Liver (tissue), 9 donors: ENCODE data around the gene LPP. TPM values are rescaled to one million over a fixed set of nuclear protein-coding genes. Genes with fewer than 3 reads are reported as not detected.

ENCODE experiments used
- DNase-seq: peaks from one replicate; pipeline ENCODE4 v3.0.0-alpha.2; 2017; ENCODE audit warnings: low spot score
- H3K27ac ChIP-seq, 2 donors: one replicate each; pipeline ENCODE4 v1.7.0; 2013; ENCODE audit warnings: inconsistent platforms in 2 of 2, low read length in 2 of 2, control low read depth in 1 of 2, low read depth in 1 of 2, mild to moderate bottlenecking in 1 of 2
- H3K27me3 ChIP-seq, 4 donors: one replicate each; pipeline versions ENCODE4 v1.6.1 to v1.7.0; 2013; ENCODE audit warnings: low read length in 3 of 4, inconsistent platforms in 1 of 4, mild to moderate bottlenecking in 1 of 4, moderate library complexity in 1 of 4; ENCODE audit not compliant: control insufficient read depth in 4 of 4, insufficient read depth in 4 of 4
- H3K36me3 ChIP-seq, 4 donors: one replicate each; pipeline versions ENCODE4 v1.6.1 to v1.7.0; 2013; ENCODE audit warnings: low read length in 3 of 4, mild to moderate bottlenecking in 3 of 4, low read depth in 1 of 4, moderate library complexity in 1 of 4; ENCODE audit not compliant: control insufficient read depth in 4 of 4, insufficient read depth in 3 of 4
- H3K4me1 ChIP-seq, 4 donors: one replicate each; pipeline versions ENCODE4 v1.6.1 to v1.7.0; 2013; ENCODE audit warnings: low read length in 3 of 4, mild to moderate bottlenecking in 3 of 4, moderate library complexity in 1 of 4; ENCODE audit not compliant: control insufficient read depth in 4 of 4, insufficient read depth in 4 of 4
- H3K4me3 ChIP-seq, 3 donors: one replicate each; pipeline versions ENCODE4 v1.6.1 to v1.7.0; 2013; ENCODE audit warnings: low read length in 3 of 3, control low read depth in 1 of 3, low read depth in 1 of 3, mild to moderate bottlenecking in 1 of 3
- H3K9ac ChIP-seq, 2 donors: one replicate each; pipeline ENCODE4 v1.7.0; 2013; ENCODE audit warnings: low read length in 2 of 2, mild to moderate bottlenecking in 2 of 2, moderate library complexity in 2 of 2, control low read depth in 1 of 2, low read depth in 1 of 2
- H3K9me3 ChIP-seq, 4 donors: one replicate each; pipeline versions ENCODE4 v1.6.1 to v1.7.0; 2013; ENCODE audit warnings: low read length in 3 of 4; ENCODE audit not compliant: control insufficient read depth in 4 of 4
- ATF3 ChIP-seq: IDR thresholded peaks from 2 replicates; pipeline ENCODE4 v1.6.1; 2016; ENCODE audit warnings: antibody characterized with exemption
- CTCF ChIP-seq: fragments of 150-350 bp; IDR thresholded peaks from 2 replicates; pipeline ENCODE4 v1.5.1; 2017; ENCODE audit warnings: improper control_type of control experiment, low read depth, low read length; ENCODE audit not compliant: missing input control
- EGR1 ChIP-seq, 2 donors: IDR thresholded peaks; 2 replicates each; pipeline ENCODE4 v1.6.1; 2016 to 2018; ENCODE audit warnings: antibody characterized with exemption in 2 of 2, low read depth in 2 of 2
- FOXA1 ChIP-seq: IDR thresholded peaks from 2 replicates; pipeline ENCODE4 v1.6.1; 2016; ENCODE audit warnings: antibody characterized with exemption
- GABPA ChIP-seq, 2 donors: IDR thresholded peaks in 1 of 2; conservative IDR thresholded peaks in 1 of 2; 2 replicates each; pipeline ENCODE4 v1.6.1; 2016; ENCODE audit warnings: antibody characterized with exemption in 2 of 2, mild to moderate bottlenecking in 1 of 2, moderate library complexity in 1 of 2
- HNF4G ChIP-seq: IDR thresholded peaks from 2 replicates; pipeline ENCODE4 v1.6.1; 2016; ENCODE audit warnings: antibody characterized with exemption
- JUND ChIP-seq, 2 donors: IDR thresholded peaks; 2 replicates each; pipeline ENCODE4 v1.6.1; 2016; ENCODE audit warnings: antibody characterized with exemption in 2 of 2
- MAX ChIP-seq: IDR thresholded peaks from 2 replicates; pipeline ENCODE4 v1.6.1; 2016; ENCODE audit warnings: antibody characterized with exemption
- NR2F2 ChIP-seq: IDR thresholded peaks from 2 replicates; pipeline ENCODE4 v1.6.1; 2016; ENCODE audit warnings: antibody characterized with exemption
- RAD21 ChIP-seq, 2 donors: IDR thresholded peaks; 2 replicates each; pipeline ENCODE4 v1.6.1; 2016; ENCODE audit warnings: antibody characterized with exemption in 2 of 2, mild to moderate bottlenecking in 2 of 2
- REST ChIP-seq: IDR thresholded peaks from 2 replicates; pipeline ENCODE4 v1.6.1; 2016; ENCODE audit warnings: antibody characterized with exemption, mild to moderate bottlenecking
- RXRA ChIP-seq, 2 donors: IDR thresholded peaks; 2 replicates each; pipeline ENCODE4 v1.6.1; 2017 to 2018; ENCODE audit warnings: antibody characterized with exemption in 2 of 2, mild to moderate bottlenecking in 1 of 2
- TAF1 ChIP-seq: conservative IDR thresholded peaks from 2 replicates; pipeline ENCODE4 v1.6.1; 2016; ENCODE audit warnings: antibody characterized with exemption, mild to moderate bottlenecking
- ZBTB33 ChIP-seq: IDR thresholded peaks from 2 replicates; pipeline ENCODE4 v1.6.1; 2016; ENCODE audit warnings: antibody characterized with exemption
- WGBS: extraction: QIAGEN DNeasy Blood & Tissue Kit; methylation state at CpG from one replicate; pipeline ENCODE4 v1.1.7; 2013; 5-methylcytosine and 5-hydroxymethylcytosine counted together
- polyA plus RNA-seq, 2 donors: library from polyadenylated mRNA; stranded (reverse) in 1 of 2; unstranded in 1 of 2; fragments of 200-250 nt in 1 of 2; fragments of >200 nt in 1 of 2; fragmentation: Nextera tagmentation in 1 of 2; extraction: Ambion mirVana in 1 of 2; gene quantifications; one replicate each; pipeline versions ENCODE4 v1.2.1 to v1.2.3, GENCODE V29; 2013 to 2015
- total RNA-seq, 2 donors: library from RNA; depleted of rRNA; stranded (reverse); fragments of >200 nt; gene quantifications; one replicate each; pipeline ENCODE4 v1.2.3, GENCODE V29; 2014
- donor health status: healthy.
- donor health status: healthy.
- donor health status: healthy.
- donor health status: healthy.
- donor health status: healthy.

The LPP gene
- total and polyA plus RNA-seq, 4 donors: 3.3 to 53.7 (median 28.2) TPM

GRCh38 chr3:188631291-188632010 lies 477.5 kb downstream of the LPP start:
- no peak for DNase-seq
- no peak for TF ChIP-seq RAD21 (IDR thresholded peaks at IDR 0.05)
- no peak for TF ChIP-seq REST
- TF ChIP-seq GABPA (IDR thresholded peaks at IDR 0.05 in 1 of 2, conservative IDR thresholded peaks at IDR 0.05 in 1 of 2): no peak
- TF ChIP-seq ZBTB33: no peak
- TF ChIP-seq TAF1: no peak
- no peak for TF ChIP-seq JUND (IDR thresholded peaks at IDR 0.05)
- TF ChIP-seq MAX: no peak
- TF ChIP-seq ATF3: no peak
- no peak for TF ChIP-seq RXRA (IDR thresholded peaks at IDR 0.05)
- TF ChIP-seq EGR1 (IDR thresholded peaks at IDR 0.05; ENCODE audit: low read depth in 2 of 2): no peak
- TF ChIP-seq CTCF: no peak
- Histone ChIP-seq H3K27me3 (no peaks in the 10 kb centered on the region), H3K27ac (no peak overlapping the region), H3K4me3 (no peak overlapping the region), H3K4me1 (peaks cover 0 to 13% (median 8%) of the 10 kb centered on the region in 4 donors), H3K9ac (no peak overlapping the region), H3K9me3 (no peaks in the 10 kb centered on the region), H3K36me3 (no peaks in the 10 kb centered on the region)
- WGBS: 97% methylated on average over 5 of the region's 5 CpGs

GRCh38 chr3:188633206-188633605 lies 479.2 kb downstream of the LPP start:
- H3K9ac ChIP-seq: no peak overlapping the region
- no peaks in the 10 kb centered on the region for H3K36me3 ChIP-seq
- peaks cover 0 to 13% (median 8%) of the 10 kb centered on the region in 4 donors for H3K4me1 ChIP-seq
- no peak for DNase-seq
- no peaks in the 10 kb centered on the region for H3K9me3 ChIP-seq
- no peak for TF ChIP-seq HNF4G
- no peak for TF ChIP-seq RXRA (IDR thresholded peaks at IDR 0.05)
- no peak for TF ChIP-seq MAX
- TF ChIP-seq EGR1 (IDR thresholded peaks at IDR 0.05; ENCODE audit: low read depth in 2 of 2): no peak
- TF ChIP-seq FOXA1: no peak
- TF ChIP-seq NR2F2: no peak
- H3K27me3 ChIP-seq: no peaks in the 10 kb centered on the region
- H3K4me3 ChIP-seq: no peak overlapping the region
- H3K27ac ChIP-seq: no peak overlapping the region
- WGBS: 97% methylated on average over 4 of the region's 4 CpGs
